ENCODE data around the gene ASAP3. TPM values are rescaled to one million over a fixed set of nuclear protein-coding genes. Genes with fewer than 3 reads are reported as not detected.

ASAP3 gene
- total RNA-seq, 2 experiments from 2014 or later, result 0.81 to 1.2 TPM

GRCh38 chr1:23434260-23434775 lies 49.7 kb downstream of the ASAP3 start:
- ATAC-seq (ENCODE audit: poor library complexity) (no peak), DNase-seq (no peak)
- Histone ChIP-seq H3K4me1 (ENCODE audit: insufficient read depth, low read length) (peaks cover 3% of the 10 kb centered on the region), H3K27ac (ENCODE audit: low read depth in 1 of 2, low read length in 2 of 2) (no peak overlapping the region), H3K9me3 (ENCODE audit: control insufficient read depth in 1 of 2, insufficient read depth in 1 of 2, low read length in 2 of 2) (peaks cover 0 to 4% of the 10 kb centered on the region in 2 experiments), H3K4me3 (ENCODE audit: low read length) (no peak overlapping the region), H3K36me3 (ENCODE audit: insufficient read depth, low read length) (no peaks in the 10 kb centered on the region), H3K27me3 (ENCODE audit: control insufficient read depth in 1 of 2, insufficient read depth in 2 of 2, low read length in 2 of 2) (no peaks in the 10 kb centered on the region)
- H3K36me3 Mint-ChIP-seq (ENCODE audit: low read depth), result no peaks in the 10 kb centered on the region
- no peaks in the 10 kb centered on the region for H3K4me1 Mint-ChIP-seq (ENCODE audit: low read depth)
- no peak overlapping the region for H3K27ac Mint-ChIP-seq
- CTCF ChIA-PET, result no interaction called here
- no peak overlapping the region for H3K4me3 Mint-ChIP-seq
- no peak for TF ChIP-seq CTCF (IDR thresholded peaks at IDR 0.05)
- intact Hi-C loops (cut with DNase I, micrococcal nuclease), result no loop called here
- no peaks in the 10 kb centered on the region for H3K9me3 Mint-ChIP-seq
- H3K27me3 Mint-ChIP-seq, result no peaks in the 10 kb centered on the region
- POLR2A ChIA-PET, result interaction anchor here (1.2 kb wide), 1 partner anchor 10 kb away, joined by 3 read pairs; the partner anchor contains the start of gene TCEA3

- ATAC-seq (ENCODE audit: poor library complexity) (no peak), DNase-seq (no peak)
- Mint-ChIP-seq H3K9me3 (no peaks in the 10 kb centered on the region), H3K4me1 (ENCODE audit: low read depth) (no peaks in the 10 kb centered on the region), H3K27me3 (no peaks in the 10 kb centered on the region), H3K36me3 (ENCODE audit: low read depth) (no peaks in the 10 kb centered on the region), H3K4me3 (no peak overlapping the region), H3K27ac (no peak overlapping the region)
- Histone ChIP-seq H3K4me1 (ENCODE audit: insufficient read depth, low read length) (peaks cover 3% of the 10 kb centered on the region), H3K36me3 (ENCODE audit: insufficient read depth, low read length) (no peaks in the 10 kb centered on the region), H3K4me3 (ENCODE audit: low read length) (no peak overlapping the region), H3K27me3 (ENCODE audit: control insufficient read depth in 1 of 2, insufficient read depth in 2 of 2, low read length in 2 of 2) (no peaks in the 10 kb centered on the region), H3K27ac (ENCODE audit: low read depth in 1 of 2, low read length in 2 of 2) (no peak overlapping the region), H3K9me3 (ENCODE audit: control insufficient read depth in 1 of 2, insufficient read depth in 1 of 2, low read length in 2 of 2) (peaks cover 0 to 4% of the 10 kb centered on the region in 2 experiments)
- ChIA-PET CTCF (no interaction called here), POLR2A (interaction anchor here (0.7 to 1.3 kb wide), 2 partner anchors 11 to 21 kb away, joined by 3 read pairs; no protein-coding TSS in a partner anchor)
- intact Hi-C loops (cut with DNase I, micrococcal nuclease), result no loop called here
- no peak for TF ChIP-seq CTCF (IDR thresholded peaks at IDR 0.05)
These were observed 50.9 kb downstream of the ASAP3 start for GRCh38 chr1:23433122-23433521.

- no peaks in the 10 kb centered on the region for H3K4me1 ChIP-seq (ENCODE audit: insufficient read depth, low read length)
- no peak overlapping the region for H3K27ac ChIP-seq (ENCODE audit: low read depth in 1 of 2, low read length in 2 of 2)
- DNase-seq, result no peak
- Mint-ChIP-seq H3K9me3 (no peaks in the 10 kb centered on the region), H3K36me3 (ENCODE audit: low read depth) (no peaks in the 10 kb centered on the region), H3K27me3 (no peaks in the 10 kb centered on the region), H3K4me1 (ENCODE audit: low read depth) (no peaks in the 10 kb centered on the region), H3K27ac (no peak overlapping the region), H3K4me3 (no peak overlapping the region)
- TF ChIP-seq CTCF (IDR thresholded peaks at IDR 0.05), result no peak
- no peaks in the 10 kb centered on the region for H3K9me3 ChIP-seq (ENCODE audit: control insufficient read depth in 1 of 2, insufficient read depth in 1 of 2, low read length in 2 of 2)
- no peaks in the 10 kb centered on the region for H3K27me3 ChIP-seq (ENCODE audit: control insufficient read depth in 1 of 2, insufficient read depth in 2 of 2, low read length in 2 of 2)
- H3K4me3 ChIP-seq (ENCODE audit: low read length), result no peak overlapping the region
- no peak for ATAC-seq (ENCODE audit: poor library complexity)
- ChIA-PET CTCF (no interaction called here), POLR2A (no interaction called here)
- intact Hi-C loops (cut with DNase I, micrococcal nuclease), result no loop called here
- H3K36me3 ChIP-seq (ENCODE audit: insufficient read depth, low read length), result no peaks in the 10 kb centered on the region
These were observed 52.5 kb downstream of the ASAP3 start for GRCh38 chr1:23431431-23431830.

All from CD4-positive, alpha-beta T cell (primary cell).